Measurements from ENCODE around the gene MYZAP.

DNA sequence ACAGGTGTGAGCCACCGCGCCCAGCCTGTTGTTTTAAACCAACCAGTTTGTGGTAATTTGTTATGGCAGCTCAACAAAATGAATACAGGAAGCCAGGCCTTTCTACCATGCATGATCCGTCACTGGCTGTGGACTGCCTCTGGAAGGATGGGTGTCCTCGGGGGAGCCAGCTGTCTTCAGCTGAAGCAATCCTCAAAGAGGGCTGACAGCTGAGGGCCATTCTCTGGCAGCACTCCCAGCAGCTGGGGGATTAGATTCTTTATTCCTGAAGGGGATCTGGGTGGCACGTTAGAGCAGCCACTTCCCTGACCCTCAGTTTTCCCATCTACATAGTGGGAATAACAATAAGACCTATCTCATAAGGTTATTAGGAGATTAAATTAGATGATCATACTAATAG, 139.2 kb downstream of the MYZAP start:
- TF ChIP-seq SRF (IDR thresholded peaks at IDR 0.05; ENCODE audit: low read depth, low read length) (no peak), EZH2 (IDR thresholded peaks at IDR 0.05; ENCODE audit: low read depth, low read length, severe bottlenecking) (no peak), MAFK (IDR thresholded peaks at IDR 0.05; ENCODE audit: low read depth, low read length) (no peak), HDAC2 (IDR thresholded peaks at IDR 0.05; ENCODE audit: borderline replicate concordance in 1 of 2, low read depth in 2 of 2, low read length in 2 of 2) (no peak), TAF1 (IDR thresholded peaks at IDR 0.05; ENCODE audit: low read depth, low read length) (no peak), YY1 (IDR thresholded peaks at IDR 0.05; ENCODE audit: low read depth, low read length) (no peak), CEBPB (IDR thresholded peaks at IDR 0.05; ENCODE audit: low read depth, low read length) (no peak), KDM5A (IDR thresholded peaks at IDR 0.05; ENCODE audit: low read length) (no peak)
- TF ChIP-seq, protein P1, sequence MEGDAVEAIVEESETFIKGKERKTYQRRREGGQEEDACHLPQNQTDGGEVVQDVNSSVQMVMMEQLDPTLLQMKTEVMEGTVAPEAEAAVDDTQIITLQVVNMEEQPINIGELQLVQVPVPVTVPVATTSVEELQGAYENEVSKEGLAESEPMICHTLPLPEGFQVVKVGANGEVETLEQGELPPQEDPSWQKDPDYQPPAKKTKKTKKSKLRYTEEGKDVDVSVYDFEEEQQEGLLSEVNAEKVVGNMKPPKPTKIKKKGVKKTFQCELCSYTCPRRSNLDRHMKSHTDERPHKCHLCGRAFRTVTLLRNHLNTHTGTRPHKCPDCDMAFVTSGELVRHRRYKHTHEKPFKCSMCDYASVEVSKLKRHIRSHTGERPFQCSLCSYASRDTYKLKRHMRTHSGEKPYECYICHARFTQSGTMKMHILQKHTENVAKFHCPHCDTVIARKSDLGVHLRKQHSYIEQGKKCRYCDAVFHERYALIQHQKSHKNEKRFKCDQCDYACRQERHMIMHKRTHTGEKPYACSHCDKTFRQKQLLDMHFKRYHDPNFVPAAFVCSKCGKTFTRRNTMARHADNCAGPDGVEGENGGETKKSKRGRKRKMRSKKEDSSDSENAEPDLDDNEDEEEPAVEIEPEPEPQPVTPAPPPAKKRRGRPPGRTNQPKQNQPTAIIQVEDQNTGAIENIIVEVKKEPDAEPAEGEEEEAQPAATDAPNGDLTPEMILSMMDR (IDR thresholded peaks at IDR 0.05; ENCODE audit: control extremely low read depth in 1 of 3, insufficient read depth in 1 of 3, low read depth in 1 of 3, low read length in 3 of 3), result no peak

All from H1 (cell line).